Measurements from ENCODE around the gene SLC22A23.

Gene SLC22A23

GRCh38 chr6:3431994-3432393, 24.9 kb downstream of the SLC22A23 start:
- CTCF ChIA-PET = interaction anchor here (0.8 to 1.7 kb wide), 2 partner anchors 21 to 98 kb away, joined by 4 to 6 read pairs; no protein-coding TSS in a partner anchor

GRCh38 chr6:3429211-3429610, 27.6 kb downstream of the SLC22A23 start:
- no peak overlapping the region for H3K4me3 ChIP-seq (ENCODE audit: low read depth, low read length)
- TF ChIP-seq ATF2 (tag by site-specific recombination; IDR thresholded peaks at IDR 0.05; ENCODE audit: low read depth) = no peak
- no peak for TF ChIP-seq ZNF571 (tag by site-specific recombination; IDR thresholded peaks at IDR 0.05)
- no peak for TF ChIP-seq ZNF416 (tag by site-specific recombination; IDR thresholded peaks at IDR 0.05)
- TF ChIP-seq, protein P1, sequence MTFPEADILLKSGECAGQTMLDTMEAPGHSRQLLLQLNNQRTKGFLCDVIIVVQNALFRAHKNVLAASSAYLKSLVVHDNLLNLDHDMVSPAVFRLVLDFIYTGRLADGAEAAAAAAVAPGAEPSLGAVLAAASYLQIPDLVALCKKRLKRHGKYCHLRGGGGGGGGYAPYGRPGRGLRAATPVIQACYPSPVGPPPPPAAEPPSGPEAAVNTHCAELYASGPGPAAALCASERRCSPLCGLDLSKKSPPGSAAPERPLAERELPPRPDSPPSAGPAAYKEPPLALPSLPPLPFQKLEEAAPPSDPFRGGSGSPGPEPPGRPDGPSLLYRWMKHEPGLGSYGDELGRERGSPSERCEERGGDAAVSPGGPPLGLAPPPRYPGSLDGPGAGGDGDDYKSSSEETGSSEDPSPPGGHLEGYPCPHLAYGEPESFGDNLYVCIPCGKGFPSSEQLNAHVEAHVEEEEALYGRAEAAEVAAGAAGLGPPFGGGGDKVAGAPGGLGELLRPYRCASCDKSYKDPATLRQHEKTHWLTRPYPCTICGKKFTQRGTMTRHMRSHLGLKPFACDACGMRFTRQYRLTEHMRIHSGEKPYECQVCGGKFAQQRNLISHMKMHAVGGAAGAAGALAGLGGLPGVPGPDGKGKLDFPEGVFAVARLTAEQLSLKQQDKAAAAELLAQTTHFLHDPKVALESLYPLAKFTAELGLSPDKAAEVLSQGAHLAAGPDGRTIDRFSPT (tag by site-specific recombination; IDR thresholded peaks at IDR 0.05) = no peak
- no peak for TF ChIP-seq SCRT2 (tag by site-specific recombination; IDR thresholded peaks at IDR 0.05)
- no peak for TF ChIP-seq ZSCAN30 (tag by site-specific recombination; IDR thresholded peaks at IDR 0.05)
- no peak for TF ChIP-seq OVOL3 (tag by site-specific recombination; IDR thresholded peaks at IDR 0.05)
- no peak for TF ChIP-seq GLIS2 (tag by site-specific recombination; IDR thresholded peaks at IDR 0.05)
- no peak for TF ChIP-seq KLF10 (tag by site-specific recombination; IDR thresholded peaks at IDR 0.05)
- H3K36me3 ChIP-seq (ENCODE audit: control insufficient read depth in 2 of 2, insufficient read depth in 1 of 2, low read length in 2 of 2) = no peaks in the 10 kb centered on the region
- no peaks in the 10 kb centered on the region for H3K9me3 ChIP-seq (ENCODE audit: control insufficient read depth, insufficient read depth, low read depth, low read length)
- no peak overlapping the region for H3K27ac ChIP-seq (ENCODE audit: extremely low read depth, low read depth, low read length)
- POLR2A ChIA-PET = no interaction called here
- CTCF ChIA-PET = interaction anchor here (0.6 to 1.8 kb wide), 2 partner anchors 11 to 303 kb away, joined by 3 to 4 read pairs; no protein-coding TSS in a partner anchor
- H3K4me1 ChIP-seq (ENCODE audit: control insufficient read depth, insufficient read depth, low read length) = peaks cover 15% of the 10 kb centered on the region

More at GRCh38 chr6:3431994-3432393, 24.9 kb downstream of the SLC22A23 start:
- POLR2A ChIA-PET = interaction anchor here (0.7 kb wide), 1 partner anchor 10 kb away, joined by 3 read pairs; no protein-coding TSS in a partner anchor
- no peaks in the 10 kb centered on the region for H3K36me3 ChIP-seq (ENCODE audit: control insufficient read depth in 2 of 2, insufficient read depth in 1 of 2, low read length in 2 of 2)
- no peak overlapping the region for H3K27ac ChIP-seq (ENCODE audit: extremely low read depth, low read depth, low read length)
- no peak for TF ChIP-seq ZNF449 (tag by site-specific recombination; IDR thresholded peaks at IDR 0.05)
- TF ChIP-seq REST (tag by site-specific recombination; IDR thresholded peaks at IDR 0.05) = no peak
- no peak for TF ChIP-seq ZNF561 (tag by site-specific recombination; IDR thresholded peaks at IDR 0.05; ENCODE audit: borderline replicate concordance)
- TF ChIP-seq, protein P2, sequence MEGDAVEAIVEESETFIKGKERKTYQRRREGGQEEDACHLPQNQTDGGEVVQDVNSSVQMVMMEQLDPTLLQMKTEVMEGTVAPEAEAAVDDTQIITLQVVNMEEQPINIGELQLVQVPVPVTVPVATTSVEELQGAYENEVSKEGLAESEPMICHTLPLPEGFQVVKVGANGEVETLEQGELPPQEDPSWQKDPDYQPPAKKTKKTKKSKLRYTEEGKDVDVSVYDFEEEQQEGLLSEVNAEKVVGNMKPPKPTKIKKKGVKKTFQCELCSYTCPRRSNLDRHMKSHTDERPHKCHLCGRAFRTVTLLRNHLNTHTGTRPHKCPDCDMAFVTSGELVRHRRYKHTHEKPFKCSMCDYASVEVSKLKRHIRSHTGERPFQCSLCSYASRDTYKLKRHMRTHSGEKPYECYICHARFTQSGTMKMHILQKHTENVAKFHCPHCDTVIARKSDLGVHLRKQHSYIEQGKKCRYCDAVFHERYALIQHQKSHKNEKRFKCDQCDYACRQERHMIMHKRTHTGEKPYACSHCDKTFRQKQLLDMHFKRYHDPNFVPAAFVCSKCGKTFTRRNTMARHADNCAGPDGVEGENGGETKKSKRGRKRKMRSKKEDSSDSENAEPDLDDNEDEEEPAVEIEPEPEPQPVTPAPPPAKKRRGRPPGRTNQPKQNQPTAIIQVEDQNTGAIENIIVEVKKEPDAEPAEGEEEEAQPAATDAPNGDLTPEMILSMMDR (tag by site-specific recombination; IDR thresholded peaks at IDR 0.05) = no peak
- no peak for TF ChIP-seq ZNF629 (tag by site-specific recombination; IDR thresholded peaks at IDR 0.05)
- no peak for TF ChIP-seq ZNF174 (tag by site-specific recombination; IDR thresholded peaks at IDR 0.05)
- no peak for TF ChIP-seq ZBTB6 (tag by site-specific recombination; IDR thresholded peaks at IDR 0.05)
- no peak for TF ChIP-seq ZNF768 (tag by site-specific recombination; IDR thresholded peaks at IDR 0.05)
- no peak for TF ChIP-seq ZBTB20 (tag by site-specific recombination; IDR thresholded peaks at IDR 0.05)
- no peak overlapping the region for H3K4me3 ChIP-seq (ENCODE audit: low read depth, low read length)
- no peaks in the 10 kb centered on the region for H3K9me3 ChIP-seq (ENCODE audit: control insufficient read depth, insufficient read depth, low read depth, low read length)
- H3K4me1 ChIP-seq (ENCODE audit: control insufficient read depth, insufficient read depth, low read length) = peaks cover 8% of the 10 kb centered on the region
